HG03460 (cell line): ENCODE results near the gene ABL1.
A peak's percentile ranks its signal among the peaks of the same experiment; 100 is the strongest.
"Not testable (repeated sequence)": the region's sequence is repeated elsewhere in the genome, so short reads cannot be mapped to it uniquely, and the experiment has no call there.

Experiments used
- ATAC-seq: cut with Tn5 transposase; IDR thresholded peaks from one replicate; pipeline ENCODE4 v1.9.1; 2021; ENCODE audit not compliant: unreplicated experiment

ABL1 gene

DNA sequence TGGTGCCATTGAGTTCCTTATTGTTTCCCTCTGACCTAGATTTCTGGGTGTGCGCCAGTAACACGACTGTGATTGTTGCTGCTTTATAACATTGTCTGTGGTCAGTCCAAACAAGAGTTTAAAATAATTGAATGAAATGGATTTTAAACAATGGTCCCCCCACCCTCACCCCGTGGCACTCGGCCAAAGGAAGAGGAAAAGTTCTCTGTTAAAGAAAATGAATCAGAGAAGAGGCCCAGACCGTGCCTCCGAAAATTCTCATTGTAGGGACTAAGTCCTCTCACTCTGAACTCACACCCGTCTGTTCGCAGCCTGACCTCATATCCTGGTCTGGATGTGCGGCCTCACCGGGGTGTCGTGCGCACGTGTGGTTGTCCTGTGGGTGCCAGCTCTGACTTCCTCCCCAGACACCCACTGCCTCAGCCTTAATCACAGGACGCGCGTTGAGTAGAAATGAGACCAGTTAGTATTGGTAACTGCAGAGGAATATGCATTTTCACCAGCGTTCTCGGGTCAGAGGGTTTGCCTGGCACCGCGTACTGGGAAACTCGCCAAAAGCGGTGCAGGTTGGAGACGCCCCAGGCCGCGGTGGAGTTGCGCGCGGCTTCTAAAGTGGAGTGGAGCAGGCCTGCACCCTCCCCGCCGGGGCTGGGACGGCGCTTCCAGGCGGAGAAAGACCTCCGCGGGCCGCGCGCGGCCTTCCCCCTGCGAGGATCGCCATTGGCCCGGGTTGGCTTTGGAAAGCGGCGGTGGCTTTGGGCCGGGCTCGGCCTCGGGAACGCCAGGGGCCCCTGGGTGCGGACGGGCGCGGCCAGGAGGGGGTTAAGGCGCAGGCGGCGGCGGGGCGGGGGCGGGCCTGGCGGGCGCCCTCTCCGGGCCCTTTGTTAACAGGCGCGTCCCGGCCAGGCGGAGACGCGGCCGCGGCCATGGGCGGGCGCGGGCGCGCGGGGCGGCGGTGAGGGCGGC lies at the start of gene ABL1:
ABL1 (plus strand) TSS at position 884 of the 966 bp plus-strand sequence. CDS start 193 bp downstream, outside the sequence.
- peak; percentile 72 for ATAC-seq

DNA sequence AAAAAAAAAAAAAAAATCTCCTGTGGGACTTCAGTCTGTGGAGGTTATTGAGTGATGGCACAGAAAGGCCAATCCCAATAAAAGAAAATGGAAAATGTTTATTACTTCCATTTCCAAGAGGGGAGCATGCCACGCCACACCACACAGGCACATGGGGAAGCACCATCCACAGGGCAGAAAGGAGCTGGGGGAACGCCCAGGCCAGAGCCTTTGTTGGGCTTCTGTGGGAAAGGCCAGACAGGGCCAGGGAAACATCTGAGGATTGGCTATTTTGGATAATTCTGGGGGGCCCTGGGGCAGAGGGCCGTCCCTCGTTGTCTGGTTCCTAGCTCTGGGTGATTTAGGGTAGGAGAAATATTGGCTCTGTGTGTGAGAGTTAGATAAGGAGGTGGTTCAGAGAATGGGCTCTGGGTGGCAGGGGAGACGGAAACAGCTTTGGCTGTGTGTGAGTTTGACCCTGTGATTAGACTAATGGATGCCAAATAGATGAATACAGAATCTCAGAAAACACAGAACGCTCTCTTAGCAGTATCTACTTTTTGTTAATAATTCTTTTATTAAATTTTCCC lies 49.0 kb upstream of the ABL1 start:
- no peak for ATAC-seq

GRCh38 chr9:130786526-130786925 lies 48.5 kb upstream of the ABL1 start:
- ATAC-seq: no peak

DNA sequence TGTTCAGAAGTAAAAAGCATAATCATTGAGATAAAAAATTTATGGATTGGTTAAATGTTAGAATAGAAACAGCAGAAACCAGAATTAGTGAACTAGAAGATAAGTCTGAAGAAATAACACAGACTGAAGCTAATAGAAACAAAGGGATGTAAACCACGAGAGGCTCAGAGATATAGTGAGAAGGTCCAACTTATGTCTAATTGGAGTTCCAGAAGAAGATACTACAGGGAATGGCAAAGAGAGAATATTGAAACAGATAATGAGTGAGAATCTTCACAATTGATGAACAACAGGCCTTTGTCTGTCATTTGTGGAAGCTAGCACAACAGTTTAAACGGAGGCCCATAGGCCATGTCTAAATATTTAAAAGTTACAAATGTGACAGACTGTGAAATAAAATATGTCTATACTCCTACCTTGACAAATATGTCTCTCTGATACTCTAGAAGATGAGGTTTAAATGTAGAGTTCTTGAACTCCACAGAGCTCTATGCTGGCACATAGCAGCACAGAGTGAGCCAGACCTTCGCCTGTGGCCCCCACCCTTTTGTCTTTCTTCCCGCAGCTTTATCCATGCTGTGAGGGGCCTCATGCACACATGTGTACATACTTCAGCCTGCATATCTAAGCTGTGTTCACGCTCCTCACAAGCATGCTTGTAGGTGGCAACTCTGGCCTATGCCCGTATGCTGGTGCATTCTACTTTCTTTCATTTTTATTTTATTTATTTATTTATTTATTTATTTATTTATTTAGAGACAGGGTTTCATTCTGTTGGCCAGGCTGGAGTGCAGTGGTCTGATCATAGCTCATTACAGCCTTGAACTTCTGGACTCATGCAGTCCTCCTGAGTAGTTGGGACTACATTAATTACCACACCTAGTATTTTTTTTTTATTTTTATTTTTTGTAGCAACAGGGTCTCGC lies 45.0 kb upstream of the ABL1 start:
- ATAC-seq: no peak

DNA sequence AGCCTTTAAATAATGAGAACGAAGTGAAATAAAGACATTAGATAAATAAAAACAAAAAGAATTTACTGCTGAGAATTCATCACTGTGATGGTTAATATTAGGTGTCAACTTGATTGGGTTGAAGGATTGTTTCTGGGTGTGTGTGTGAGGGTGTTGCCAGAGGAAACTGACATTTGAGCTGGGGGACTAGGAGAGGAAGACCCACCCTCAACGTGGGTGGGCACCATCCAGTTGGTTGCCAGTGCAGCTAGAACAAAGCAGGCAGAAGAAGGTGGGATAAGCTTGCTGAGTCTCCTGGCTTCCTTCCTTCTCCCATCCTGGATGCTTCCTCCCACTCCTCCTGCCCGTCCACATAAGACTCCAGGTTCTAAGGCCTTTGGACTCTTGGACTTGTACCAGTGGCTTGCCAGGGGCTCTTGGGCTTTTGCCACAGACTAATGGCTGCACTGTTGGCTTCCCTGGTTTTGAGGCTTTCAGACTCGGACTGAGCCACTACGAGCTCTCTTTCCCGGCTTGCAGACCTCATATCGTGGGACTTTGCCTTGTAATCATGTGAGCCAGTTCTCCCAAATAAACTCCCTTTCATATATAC lies 43.7 kb upstream of the ABL1 start:
- ATAC-seq: no peak

- no peak for ATAC-seq
These were observed 41.5 kb upstream of the ABL1 start for GRCh38 chr9:130793589-130793988.

DNA sequence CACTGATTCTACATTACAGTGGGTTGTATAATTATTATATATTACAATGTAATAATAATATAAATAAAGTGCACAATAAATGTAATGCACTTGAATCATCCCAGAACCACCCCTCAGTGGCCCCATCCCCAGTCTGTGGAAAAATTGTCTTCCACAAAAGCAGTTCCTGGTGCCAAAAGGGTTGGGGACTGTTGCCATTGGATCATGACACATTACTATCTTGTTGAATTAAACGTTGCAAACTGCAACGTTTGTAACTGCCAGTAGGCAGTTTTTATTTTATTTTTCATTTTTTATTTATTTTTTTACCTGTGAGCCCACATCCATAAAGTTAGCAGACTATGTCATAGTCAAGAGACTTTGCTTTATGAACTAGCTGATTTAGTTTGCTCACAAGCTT lies 41.0 kb upstream of the ABL1 start:
- ATAC-seq: not testable (repeated sequence)

DNA sequence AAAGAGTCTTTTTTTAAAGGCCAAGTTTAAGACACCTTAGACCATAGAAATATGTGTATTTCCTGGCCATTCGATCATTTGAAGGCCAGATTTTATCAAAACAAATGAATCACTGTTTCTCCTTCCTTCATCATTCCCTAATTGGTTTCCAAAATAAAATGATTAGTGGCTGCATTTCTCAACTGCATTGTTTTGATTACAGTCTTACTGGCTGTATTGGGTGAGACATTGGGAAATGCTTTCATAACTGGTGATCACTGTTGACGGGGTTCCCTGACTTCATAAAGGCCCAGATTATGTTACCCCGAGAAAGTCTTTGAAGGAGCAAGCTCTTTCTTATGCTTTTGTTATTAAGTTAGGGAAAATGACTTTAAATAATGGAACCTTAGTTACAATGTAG lies 40.6 kb upstream of the ABL1 start:
- not testable (repeated sequence) for ATAC-seq

DNA sequence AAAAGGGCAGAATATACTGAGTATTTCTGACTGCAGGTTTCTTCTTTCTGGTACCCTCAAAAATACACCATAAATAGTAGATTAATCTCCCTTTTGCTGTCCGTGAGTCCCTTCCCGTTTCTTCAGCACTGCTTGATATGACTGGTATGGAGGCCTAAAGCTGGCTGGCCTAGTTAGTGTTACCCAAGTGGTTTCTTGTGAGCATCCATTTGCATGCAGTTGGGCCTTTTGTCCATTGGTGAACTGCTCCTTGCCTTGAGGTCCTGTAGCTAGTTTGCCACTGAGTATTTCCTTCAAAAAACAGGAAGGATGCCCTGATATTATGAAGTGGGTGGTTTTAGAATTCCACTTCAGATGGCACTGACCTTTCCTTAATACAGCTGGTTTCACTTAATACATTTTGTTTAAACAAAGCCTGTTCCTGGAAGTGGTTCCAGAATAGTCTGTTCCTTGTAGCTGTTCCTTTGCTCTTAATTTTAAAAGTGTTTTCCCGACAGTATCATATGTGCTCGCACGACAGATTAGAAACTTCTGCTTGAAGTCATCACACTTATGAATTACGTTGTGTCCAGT lies 40.0 kb upstream of the ABL1 start:
- no peak for ATAC-seq

DNA sequence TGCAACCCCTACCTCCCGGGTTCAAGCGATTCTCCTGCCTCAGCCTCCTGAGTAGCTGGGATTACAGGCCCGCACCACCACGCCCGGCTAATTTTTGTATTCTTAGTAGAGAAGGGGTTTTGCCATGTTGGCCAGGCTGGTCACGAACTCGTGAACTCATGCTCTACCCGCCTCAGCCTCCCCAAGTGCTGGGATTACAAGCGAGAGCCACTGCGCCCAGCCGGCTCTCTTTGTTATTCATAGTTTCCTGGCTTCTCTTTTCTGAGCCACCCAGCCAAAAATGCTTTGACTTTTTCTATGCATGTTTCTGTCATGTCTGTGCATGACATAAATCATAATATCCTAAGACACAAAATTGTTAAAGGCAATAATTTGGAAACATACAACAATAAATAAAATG lies 31.9 kb upstream of the ABL1 start:
- ATAC-seq: not testable (repeated sequence)

GRCh38 chr9:130805510-130806326 lies 29.3 kb upstream of the ABL1 start:
- no peak for ATAC-seq

DNA sequence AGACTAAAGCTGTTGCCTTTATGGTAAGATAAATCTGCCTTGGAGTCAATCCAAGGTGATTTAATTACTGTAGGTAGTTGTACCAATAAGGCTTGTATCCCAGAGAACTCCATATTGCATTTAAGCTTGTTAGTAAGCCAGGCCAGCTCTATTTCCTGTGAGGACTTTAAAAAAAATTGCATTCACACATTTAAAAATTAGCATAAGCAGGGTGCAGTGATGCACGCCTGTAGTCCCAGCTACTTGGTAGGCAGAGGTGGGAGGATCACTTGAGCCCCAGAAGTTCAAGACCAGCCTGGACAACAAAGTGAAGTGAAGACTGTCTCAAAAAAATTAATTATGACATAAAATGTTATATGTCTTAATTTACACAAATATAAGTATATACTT lies 28.7 kb upstream of the ABL1 start:
- no peak for ATAC-seq

GRCh38 chr9:130810609-130811136 lies 24.4 kb upstream of the ABL1 start:
- no peak for ATAC-seq

GRCh38 chr9:130815242-130815808 lies 19.7 kb upstream of the ABL1 start:
- ATAC-seq: no peak

DNA sequence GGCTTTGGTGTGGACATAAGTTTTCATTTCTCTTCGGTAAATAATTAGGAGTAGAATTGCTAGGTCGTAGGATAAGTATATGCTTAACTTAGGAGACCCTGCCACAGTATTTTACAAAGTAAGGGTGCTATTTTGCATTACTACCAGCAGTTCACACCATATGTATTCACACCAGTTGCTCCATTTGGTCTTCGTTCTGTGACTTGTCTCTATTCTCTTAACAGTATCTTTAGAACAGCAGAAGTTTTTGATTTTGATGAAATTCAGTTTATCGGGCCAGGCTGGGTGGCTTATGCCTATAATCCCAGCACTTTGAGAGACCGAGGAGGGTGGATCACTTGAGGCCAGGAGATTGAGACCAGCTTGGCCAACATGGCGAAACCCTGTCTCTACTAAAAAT lies 17.1 kb upstream of the ABL1 start:
- no peak for ATAC-seq

DNA sequence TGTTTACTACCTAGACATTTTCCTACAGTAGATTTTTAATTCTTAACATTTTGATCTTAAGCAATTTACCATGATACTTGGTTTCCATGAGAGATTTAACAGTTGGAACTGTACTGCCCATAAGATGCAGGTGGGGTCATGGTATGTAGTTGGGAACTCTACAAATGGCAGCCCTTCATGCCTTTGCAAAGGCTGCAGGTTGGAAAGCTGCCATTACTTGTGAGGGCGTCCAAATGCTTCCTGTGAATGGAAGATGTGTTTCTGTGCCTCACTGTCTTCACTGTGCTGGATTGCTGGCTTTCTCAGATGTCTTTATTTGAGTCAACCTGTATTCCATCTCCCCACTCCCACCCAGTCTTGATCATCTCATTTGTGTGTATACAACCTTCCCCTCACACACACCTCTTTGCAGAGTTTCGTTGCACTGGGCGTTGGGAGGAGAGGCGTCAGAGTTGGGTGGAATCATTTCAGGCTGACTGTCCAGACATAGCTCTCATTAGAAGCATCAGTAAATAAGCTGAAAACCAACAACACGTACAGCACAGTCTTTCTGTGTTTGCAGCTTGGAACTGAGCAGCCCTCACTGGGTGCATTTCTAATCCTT lies 14.8 kb upstream of the ABL1 start:
- no peak for ATAC-seq

DNA sequence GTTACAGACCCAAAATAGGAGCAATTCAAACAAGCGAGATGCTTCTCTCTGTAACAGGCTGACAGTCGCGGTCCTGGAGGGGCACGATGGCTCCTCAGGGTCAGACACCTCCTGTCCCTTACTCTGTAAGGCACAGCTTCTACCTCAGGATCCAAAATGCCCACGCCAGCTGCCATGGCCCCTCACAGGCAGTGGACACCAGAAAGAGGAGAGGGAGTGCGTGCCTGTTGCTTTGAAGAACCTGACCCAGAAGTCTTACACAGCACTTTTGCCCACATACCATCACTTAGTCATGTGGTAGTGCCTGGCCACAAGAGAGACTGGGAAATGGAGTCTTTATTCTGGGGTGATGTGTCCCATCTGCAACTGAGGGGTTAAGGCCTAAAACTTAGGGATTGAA lies 11.6 kb upstream of the ABL1 start:
- no peak for ATAC-seq

DNA sequence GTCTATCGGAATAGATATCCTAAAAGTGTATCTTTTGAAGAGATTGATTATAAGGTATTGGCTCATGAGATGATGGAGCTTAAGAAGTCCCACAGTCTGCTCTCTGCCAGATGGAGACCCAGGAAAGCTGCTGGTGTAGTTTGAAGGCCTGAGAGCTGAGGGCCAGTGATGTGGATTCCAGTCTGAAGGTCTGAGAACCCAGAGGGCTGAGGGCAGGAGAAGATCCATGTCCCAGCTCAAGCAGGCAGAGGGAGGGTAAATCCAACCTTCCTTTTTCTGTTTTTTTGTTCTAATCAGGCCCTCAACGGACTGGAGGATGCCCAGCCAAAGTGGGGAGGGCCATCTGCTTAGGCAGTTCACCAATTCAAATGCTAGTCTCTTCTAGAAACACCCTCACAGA lies 11.0 kb upstream of the ABL1 start:
- ATAC-seq: no peak
